PC-9 (cell line): Measurements from ENCODE around the gene DCP1B.

Experiments used
- EZH2 ChIP-seq: fragments of 200-600 bp; sonication (generic); IDR thresholded peaks from 2 replicates; pipeline ENCODE4 v1.8.0; 2017; ENCODE audit warnings: antibody characterized with exemption, low read depth
- TF ChIP-seq, protein P1 (sequence below): fragments of 200-600 bp; sonication (generic); conservative IDR thresholded peaks from 2 replicates; pipeline ENCODE4 v1.6.1; 2017; ENCODE audit warnings: mixed run types, antibody characterized with exemption, mild to moderate bottlenecking, moderate library complexity

DNA sequence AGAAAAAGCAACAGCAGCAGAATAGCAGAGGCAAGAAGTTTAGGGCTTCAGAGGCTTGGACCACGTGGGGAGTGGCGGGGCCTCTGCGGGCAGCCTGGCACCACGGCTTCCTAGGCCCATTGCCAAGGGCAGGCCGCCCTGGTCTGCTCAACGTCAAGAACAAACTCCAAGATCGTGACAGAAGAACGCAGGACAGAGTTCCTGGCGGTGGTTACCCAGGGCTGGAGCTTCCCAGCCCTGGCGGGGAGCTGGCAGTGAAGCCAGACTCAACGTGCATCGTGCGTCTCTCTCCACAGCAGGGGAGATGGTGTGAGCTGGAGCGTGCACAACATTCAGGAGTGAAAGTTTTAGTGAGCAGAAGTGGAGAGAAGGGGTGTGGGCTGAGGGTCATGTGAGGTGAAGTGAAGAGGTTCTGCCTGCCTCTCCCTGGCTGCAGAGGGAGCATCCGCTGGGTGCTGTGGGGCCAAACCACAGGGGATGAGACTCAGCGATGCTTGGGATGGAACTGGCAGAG lies 71.9 kb downstream of the DCP1B start:
- TF ChIP-seq, protein P1, sequence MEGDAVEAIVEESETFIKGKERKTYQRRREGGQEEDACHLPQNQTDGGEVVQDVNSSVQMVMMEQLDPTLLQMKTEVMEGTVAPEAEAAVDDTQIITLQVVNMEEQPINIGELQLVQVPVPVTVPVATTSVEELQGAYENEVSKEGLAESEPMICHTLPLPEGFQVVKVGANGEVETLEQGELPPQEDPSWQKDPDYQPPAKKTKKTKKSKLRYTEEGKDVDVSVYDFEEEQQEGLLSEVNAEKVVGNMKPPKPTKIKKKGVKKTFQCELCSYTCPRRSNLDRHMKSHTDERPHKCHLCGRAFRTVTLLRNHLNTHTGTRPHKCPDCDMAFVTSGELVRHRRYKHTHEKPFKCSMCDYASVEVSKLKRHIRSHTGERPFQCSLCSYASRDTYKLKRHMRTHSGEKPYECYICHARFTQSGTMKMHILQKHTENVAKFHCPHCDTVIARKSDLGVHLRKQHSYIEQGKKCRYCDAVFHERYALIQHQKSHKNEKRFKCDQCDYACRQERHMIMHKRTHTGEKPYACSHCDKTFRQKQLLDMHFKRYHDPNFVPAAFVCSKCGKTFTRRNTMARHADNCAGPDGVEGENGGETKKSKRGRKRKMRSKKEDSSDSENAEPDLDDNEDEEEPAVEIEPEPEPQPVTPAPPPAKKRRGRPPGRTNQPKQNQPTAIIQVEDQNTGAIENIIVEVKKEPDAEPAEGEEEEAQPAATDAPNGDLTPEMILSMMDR: no peak
- TF ChIP-seq EZH2: no peak
